ENCODE results near the gene MDK. TPM values are rescaled to one million over a fixed set of nuclear protein-coding genes. Genes with fewer than 3 reads are reported as not detected.

MDK gene
- total RNA-seq, 1 donor from 2014 or later: 163 TPM

GRCh38 chr11:46361283-46362155 lies 19.9 kb upstream of the MDK start:
- H3K4me3 Mint-ChIP-seq (ENCODE audit: unreplicated experiment): peak overlapping the region; percentile 70
- DNase-seq (ENCODE audit: extremely low spot score, unreplicated experiment): no peak
- no peaks in the 10 kb centered on the region for H3K9me3 Mint-ChIP-seq (ENCODE audit: unreplicated experiment)
- no peak for TF ChIP-seq CTCF (IDR thresholded peaks at IDR 0.05)
- H3K36me3 Mint-ChIP-seq (ENCODE audit: unreplicated experiment): peaks cover 3% of the 10 kb centered on the region
- peaks cover 45% of the 10 kb centered on the region for H3K4me1 Mint-ChIP-seq (ENCODE audit: unreplicated experiment)
- H3K27ac Mint-ChIP-seq (ENCODE audit: unreplicated experiment): peak overlapping the region; percentile 97
- no peaks in the 10 kb centered on the region for H3K27me3 Mint-ChIP-seq (ENCODE audit: unreplicated experiment)

- Mint-ChIP-seq H3K27ac (ENCODE audit: unreplicated experiment) (peak overlapping the region; percentile 97), H3K9me3 (ENCODE audit: unreplicated experiment) (no peaks in the 10 kb centered on the region), H3K36me3 (ENCODE audit: unreplicated experiment) (no peaks in the 10 kb centered on the region), H3K4me1 (ENCODE audit: unreplicated experiment) (peaks cover 47% of the 10 kb centered on the region), H3K27me3 (ENCODE audit: unreplicated experiment) (no peaks in the 10 kb centered on the region), H3K4me3 (ENCODE audit: unreplicated experiment) (peak overlapping the region; percentile 38)
- DNase-seq (ENCODE audit: extremely low spot score, unreplicated experiment): no peak
- no peak for TF ChIP-seq CTCF (IDR thresholded peaks at IDR 0.05)
Observed at GRCh38 chr11:46362156-46363030, 19.1 kb upstream of the MDK start.

GRCh38 chr11:46363031-46363407 lies 18.4 kb upstream of the MDK start:
- peak; percentile 90 for DNase-seq (ENCODE audit: extremely low spot score, unreplicated experiment)
- no peak for TF ChIP-seq CTCF (IDR thresholded peaks at IDR 0.05)

GRCh38 chr11:46363455-46364005 lies 17.9 kb upstream of the MDK start:
- DNase-seq (ENCODE audit: extremely low spot score, unreplicated experiment): no peak
- Mint-ChIP-seq H3K27me3 (ENCODE audit: unreplicated experiment) (no peaks in the 10 kb centered on the region), H3K27ac (ENCODE audit: unreplicated experiment) (peak overlapping the region; percentile 97), H3K4me3 (ENCODE audit: unreplicated experiment) (no peak overlapping the region), H3K4me1 (ENCODE audit: unreplicated experiment) (peaks cover 55% of the 10 kb centered on the region), H3K36me3 (ENCODE audit: unreplicated experiment) (no peaks in the 10 kb centered on the region), H3K9me3 (ENCODE audit: unreplicated experiment) (no peaks in the 10 kb centered on the region)
- TF ChIP-seq CTCF (IDR thresholded peaks at IDR 0.05): peak; percentile 17

More at GRCh38 chr11:46363031-46363407, 18.4 kb upstream of the MDK start:
- Mint-ChIP-seq H3K4me3 (ENCODE audit: unreplicated experiment) (peak overlapping the region; percentile 38), H3K9me3 (ENCODE audit: unreplicated experiment) (no peaks in the 10 kb centered on the region), H3K36me3 (ENCODE audit: unreplicated experiment) (no peaks in the 10 kb centered on the region), H3K4me1 (ENCODE audit: unreplicated experiment) (peaks cover 51% of the 10 kb centered on the region), H3K27me3 (ENCODE audit: unreplicated experiment) (no peaks in the 10 kb centered on the region), H3K27ac (ENCODE audit: unreplicated experiment) (peak overlapping the region; percentile 97)
